GM10266 (cell line): Measurements from ENCODE around the gene DNAJC12.

Source experiments
- DNase-seq: peaks from one replicate; pipeline ENCODE4 v3.0.0; 2012; ENCODE audit errors: extremely low spot score
- CTCF ChIP-seq: IDR thresholded peaks from 2 replicates; pipeline ENCODE4 v1.5.1; 2012; ENCODE audit warnings: mild to moderate bottlenecking, low read depth; ENCODE audit not compliant: control insufficient read depth, insufficient read depth; ENCODE audit errors: missing control alignments

The DNAJC12 gene

GRCh38 chr10:67802767-67803538 lies 35.0 kb downstream of the DNAJC12 start:
- DNase-seq: no peak
- TF ChIP-seq CTCF: no peak

GRCh38 chr10:67801118-67801517 lies 36.9 kb downstream of the DNAJC12 start:
- no peak for TF ChIP-seq CTCF
- DNase-seq: no peak

DNA sequence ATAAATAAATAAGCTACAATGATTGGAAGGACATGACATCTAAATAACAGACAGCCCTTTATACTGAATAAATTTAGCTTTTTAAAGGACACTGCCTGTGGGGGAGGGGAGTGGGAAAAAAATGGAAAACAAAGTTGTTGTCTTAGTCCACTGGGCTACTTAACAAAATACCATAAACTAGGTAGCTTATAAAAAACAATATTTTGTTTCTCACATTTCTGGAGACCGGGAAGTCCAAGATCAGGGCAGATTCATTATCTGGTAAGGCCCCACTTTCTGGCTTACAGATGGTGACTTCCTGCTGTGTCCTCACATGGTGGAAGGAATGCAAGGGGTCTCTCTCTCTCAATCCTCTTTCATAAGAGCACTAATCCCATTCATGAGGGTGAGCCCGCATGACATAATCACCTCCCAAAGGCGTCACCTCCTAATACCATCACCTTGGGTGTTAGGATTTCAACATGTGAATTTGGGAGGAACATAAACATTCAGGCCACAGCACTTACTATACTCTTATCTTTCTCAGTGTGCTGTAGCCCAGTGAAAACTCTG lies 43.0 kb downstream of the DNAJC12 start:
- TF ChIP-seq CTCF: no peak
- no peak for DNase-seq

DNA sequence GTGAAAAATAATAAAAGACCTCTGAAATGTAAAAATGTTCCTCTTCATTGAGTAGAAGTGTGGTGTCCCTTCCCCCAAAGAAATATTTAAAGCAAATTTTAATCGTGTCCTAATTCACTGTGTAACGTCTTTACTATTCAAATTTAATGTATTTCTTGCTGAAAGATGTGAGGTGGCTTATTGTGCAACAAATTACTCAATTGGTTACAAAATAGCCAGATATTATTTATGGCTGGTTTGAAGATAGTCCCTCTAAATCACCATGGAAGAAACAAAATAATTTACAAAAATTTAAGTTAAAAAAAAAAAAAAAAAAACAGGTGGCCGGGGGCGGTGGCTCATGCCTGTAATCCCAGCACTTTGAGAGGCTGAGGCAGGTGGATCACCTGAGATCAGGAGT lies 43.7 kb downstream of the DNAJC12 start:
- no peak for DNase-seq
- TF ChIP-seq CTCF: no peak

GRCh38 chr10:67793313-67793712 lies 44.7 kb downstream of the DNAJC12 start:
- no peak for DNase-seq
- TF ChIP-seq CTCF: no peak

- DNase-seq: no peak
- TF ChIP-seq CTCF: no peak
Observed at GRCh38 chr10:67792653-67793052, 45.3 kb downstream of the DNAJC12 start.
